ENCODE data around the gene NR1D1. TPM values are rescaled to one million over a fixed set of nuclear protein-coding genes. Genes with fewer than 3 reads are reported as not detected.

The NR1D1 gene
- total RNA-seq, 2 donors from 2014 or later: 17.1 to 19.5 TPM

DNA sequence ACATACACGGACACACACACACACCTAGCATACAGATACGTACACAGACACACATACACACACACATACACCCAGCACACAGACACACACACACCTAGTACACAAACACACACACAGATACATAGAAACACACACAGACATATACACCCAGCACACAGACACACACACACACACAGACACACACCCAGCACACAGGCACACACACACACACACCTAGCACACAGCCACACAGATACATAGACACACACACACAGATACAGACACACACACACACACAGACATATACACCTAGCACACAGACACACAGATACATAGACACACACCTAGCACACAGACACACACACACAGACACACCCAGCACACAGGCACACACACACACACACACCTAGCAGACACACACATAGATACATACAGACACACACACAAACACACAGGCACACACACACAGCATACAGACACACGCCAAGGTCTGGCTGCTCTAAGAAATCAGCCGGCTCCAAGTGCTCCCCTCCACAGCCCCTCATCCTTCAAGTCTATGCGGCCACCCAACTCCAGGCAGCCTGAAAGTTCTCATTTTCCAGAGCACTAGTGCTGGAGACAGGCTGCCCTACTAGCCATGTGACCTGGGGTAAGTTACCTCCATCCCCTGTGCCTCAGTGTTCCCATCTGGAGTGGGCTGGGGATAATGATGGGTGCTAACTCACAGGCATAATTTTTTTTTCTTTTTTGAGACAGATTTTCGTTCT lies 13.2 kb downstream of the NR1D1 start:
- DNase-seq (no peak), ATAC-seq (no peak)
- intact Hi-C loops (cut with DNase I): no loop called here

DNA sequence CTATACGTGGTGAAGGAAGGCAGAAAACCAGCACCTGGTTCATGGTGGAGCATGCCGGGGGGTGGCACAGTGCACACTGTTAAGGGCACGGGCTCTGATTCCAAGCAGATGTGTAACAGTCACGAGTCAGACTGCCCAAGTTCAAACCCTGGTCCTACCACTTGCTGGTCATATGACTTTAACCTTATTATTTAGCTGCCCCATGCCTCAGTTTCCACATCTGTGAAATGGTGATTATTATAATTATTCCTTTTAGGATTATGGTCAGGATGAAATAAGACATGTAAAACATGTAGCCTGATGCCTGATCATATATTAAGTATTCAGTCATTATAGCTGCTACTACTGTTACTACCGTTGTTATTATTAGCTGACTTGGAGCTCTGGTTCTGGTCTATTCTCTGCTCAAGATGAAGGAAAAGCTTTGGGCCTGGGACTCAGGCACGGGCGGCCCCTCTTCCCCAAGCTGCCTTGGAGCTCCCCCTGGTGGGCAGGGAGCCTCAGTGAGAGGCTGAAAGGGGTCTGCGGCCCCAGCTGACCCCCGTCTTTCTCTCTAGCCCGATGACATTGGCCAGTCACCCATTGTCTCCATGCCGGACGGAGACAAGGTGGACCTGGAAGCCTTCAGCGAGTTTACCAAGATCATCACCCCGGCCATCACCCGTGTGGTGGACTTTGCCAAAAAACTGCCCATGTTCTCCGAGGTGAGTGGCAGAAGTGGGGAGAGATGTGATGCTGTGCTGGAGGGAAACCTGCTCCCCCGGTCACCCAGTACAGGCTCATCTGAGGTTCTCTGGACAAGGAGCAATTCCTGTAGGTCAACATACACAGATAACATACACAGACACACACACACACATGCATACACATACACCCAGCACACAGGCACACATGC lies 14.0 kb downstream of the NR1D1 start:
- DNase-seq (peak; percentile 68), ATAC-seq (peak; percentile 28 to 60)
- intact Hi-C loops (cut with DNase I): no loop called here

DNA sequence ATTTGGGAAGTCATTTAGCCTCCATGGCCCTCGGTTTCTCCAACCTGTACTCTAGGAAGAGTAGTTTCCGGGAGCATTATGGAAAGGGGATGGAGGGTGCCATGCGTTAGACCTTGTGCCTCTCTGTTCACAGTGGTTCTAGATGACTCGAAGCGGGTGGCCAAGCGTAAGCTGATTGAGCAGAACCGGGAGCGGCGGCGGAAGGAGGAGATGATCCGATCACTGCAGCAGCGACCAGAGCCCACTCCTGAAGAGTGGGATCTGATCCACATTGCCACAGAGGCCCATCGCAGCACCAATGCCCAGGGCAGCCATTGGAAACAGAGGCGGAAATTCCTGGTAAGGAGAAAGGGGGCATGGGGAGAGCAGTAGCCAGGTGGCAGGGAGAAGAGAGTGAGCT lies 15.9 kb downstream of the NR1D1 start:
- no peak for ATAC-seq
- no peak for DNase-seq
- intact Hi-C loops (cut with DNase I): no loop called here

DNA sequence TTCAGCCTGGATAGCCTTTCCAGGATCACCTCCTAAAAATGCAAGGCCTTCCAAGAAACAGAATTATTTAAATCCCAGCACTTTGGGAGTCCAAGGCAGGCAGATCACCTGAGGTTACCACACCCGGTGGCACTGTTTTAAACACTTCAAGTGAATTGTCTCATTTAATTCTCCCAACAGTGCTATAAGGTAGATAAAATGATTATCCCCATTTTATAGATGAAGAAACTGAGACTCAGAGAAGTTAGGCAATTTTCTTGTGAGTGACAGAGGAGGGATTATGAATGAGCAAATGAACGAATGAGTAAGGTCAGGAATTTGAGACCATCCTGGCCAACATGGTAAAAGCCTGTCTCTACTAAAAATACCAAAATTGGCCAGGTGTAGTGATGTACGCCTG lies 20.8 kb downstream of the NR1D1 start:
- ATAC-seq (no peak), DNase-seq (no peak)
- intact Hi-C loops (cut with DNase I): no loop called here

DNA sequence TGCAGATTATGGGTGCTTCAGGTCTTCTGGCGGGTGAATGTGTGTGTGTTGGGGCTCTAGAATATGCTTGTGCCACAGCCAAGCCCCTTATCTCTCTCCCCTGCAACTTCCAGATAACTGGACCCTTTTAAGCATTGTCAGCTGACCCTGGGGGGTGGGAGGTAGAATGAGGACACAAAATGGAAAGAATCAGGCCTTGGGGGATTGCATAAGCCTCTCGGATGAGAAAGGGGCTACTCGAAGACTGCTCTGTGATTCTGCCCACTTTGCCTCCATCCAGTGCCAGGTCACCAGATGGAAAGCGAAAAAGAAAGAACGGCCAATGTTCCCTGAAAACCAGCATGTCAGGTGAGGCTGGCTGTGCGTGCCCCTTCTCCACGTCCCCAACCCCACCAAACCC lies 23.8 kb downstream of the NR1D1 start:
- no peak for ATAC-seq
- intact Hi-C loops (cut with DNase I): no loop called here
- DNase-seq: no peak

DNA sequence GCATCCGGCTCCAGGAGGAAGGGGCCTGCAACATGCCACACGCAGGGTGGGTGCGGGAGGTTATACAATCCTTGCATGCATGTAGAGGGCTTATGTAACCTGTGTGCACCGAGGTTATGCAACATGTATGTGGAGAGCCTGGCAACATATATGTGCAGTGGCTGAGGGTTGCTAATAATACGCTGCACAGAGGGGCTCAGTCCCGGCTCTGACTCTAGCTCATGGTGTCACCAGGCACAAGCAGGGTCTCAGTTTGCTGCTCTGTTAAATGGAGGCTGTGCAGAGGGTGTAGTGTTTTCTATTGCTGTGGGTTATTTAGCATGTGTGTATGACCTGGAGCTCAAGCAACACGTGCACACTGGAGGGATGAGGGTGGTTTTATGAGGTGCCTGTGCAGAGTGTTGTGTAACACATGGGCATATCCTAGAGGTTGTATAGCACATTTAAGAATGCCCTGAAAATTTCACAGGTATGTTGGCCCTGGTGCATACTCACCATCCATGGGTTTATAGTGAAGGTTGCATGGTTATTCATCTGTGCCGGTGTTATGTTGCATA lies 24.4 kb downstream of the NR1D1 start:
- intact Hi-C loops (cut with DNase I): no loop called here
- ATAC-seq (no peak), DNase-seq (no peak)

DNA sequence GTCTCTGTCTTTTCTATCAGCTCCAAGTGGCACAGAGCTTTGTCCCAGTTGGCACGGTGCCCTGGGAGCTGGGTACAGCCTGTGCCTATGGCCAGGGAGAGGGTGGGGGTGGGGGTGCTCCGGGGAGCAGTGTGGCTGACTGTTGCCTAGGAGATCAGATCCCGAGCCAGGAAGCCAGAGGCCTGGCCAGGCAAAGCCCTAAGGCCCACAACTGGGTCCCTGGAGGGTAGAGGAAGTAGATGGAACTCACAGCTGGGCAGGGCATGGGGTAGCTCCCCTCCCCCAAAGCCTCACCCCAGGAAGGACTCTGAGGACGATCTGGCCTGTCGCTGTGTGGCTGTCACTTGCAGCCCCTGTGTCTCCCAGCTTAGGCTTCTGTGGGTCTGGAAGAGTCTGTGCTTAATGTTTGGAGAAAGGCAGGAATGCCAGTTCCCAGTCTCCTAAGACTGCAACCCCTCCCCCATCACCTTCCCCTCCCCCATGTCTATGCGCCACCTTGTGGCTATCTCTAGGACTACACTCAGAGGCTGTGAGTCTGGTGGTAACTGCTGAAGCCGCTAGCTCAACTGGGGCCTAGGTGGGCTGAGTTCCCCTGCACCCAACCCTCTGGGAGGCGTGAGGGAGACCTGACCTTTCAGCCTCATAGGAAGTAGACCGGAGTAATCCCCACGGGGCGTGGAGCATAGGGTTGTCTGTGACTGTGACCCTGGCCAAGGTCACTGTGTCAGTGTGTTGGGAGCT lies 25.0 kb downstream of the NR1D1 start:
- peak; percentile 51 to 55 for ATAC-seq
- peak; percentile 83 for DNase-seq
- intact Hi-C loops (cut with DNase I): no loop called here

DNA sequence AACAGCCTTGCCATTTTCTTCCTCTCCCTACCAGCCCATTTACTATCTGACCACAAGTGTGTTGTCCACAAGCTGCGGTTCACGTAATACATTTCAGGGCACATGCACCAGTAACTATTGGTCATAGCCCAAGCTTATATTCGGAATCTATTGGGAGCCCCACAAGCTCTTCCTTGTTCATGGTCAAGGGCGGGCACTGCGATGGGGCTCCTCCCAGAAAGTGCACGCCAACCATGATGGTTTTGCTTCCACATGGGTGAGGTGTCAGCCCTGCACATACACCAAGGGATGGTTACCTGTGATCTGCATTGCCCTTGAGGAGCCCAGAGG lies 25.6 kb downstream of the NR1D1 start:
- ATAC-seq (peak; percentile 3 to 5), DNase-seq (no peak)
- intact Hi-C loops (cut with DNase I): no loop called here

DNA sequence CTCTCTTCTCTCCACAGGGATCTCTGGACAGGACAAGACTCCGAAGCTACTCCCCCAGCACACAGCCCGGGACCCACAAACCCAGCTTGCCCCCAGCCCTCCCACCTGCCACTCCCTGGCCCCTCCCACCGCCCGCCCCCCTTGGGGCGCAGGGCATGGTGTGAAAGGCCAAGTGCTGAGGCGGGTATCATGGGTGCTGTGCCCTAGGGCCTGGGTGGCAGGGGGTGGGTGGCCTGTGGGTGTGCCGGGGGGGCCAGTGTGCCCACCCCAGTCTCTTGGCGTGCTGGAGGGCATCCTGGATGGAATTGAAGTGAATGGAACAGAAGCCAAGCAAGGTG lies 26.2 kb downstream of the NR1D1 start:
- ATAC-seq (no peak), DNase-seq (no peak)
- intact Hi-C loops (cut with DNase I): no loop called here

DNA sequence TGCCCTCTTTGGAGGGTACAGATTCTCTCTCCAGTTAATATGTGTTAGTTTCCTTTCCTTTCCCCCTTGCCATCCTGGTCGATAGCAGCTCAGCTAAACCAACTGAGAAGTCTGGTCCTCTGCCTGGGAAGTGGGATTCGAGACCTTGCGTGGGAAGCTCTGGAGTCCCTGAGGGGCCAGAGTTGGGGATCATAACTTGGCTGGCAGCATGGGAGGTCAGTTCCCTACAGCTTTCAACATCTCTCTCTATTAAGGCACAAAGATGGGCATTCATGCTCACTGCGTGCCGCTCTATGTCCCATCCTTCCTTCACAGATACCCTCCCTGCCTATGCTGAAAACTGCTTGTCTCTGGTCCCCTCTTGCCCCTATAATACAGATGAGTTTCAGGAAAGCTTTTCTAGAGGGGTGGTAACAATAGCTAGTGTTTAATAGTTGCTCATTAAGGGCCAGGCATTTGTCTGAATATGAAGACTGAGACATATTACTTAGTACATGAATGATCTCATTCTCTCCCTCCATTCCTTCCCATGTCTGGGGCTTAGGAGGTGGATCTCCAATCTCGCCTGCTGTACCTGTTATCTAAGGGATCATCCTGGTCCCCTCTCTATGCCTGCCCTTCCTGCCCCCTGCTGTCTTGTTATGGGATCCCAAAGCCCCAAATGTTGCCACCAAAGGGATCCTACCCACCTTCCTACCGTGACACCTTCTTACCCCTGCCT lies 26.8 kb downstream of the NR1D1 start:
- ATAC-seq (no peak), DNase-seq (no peak)
- intact Hi-C loops (cut with DNase I): no loop called here

DNA sequence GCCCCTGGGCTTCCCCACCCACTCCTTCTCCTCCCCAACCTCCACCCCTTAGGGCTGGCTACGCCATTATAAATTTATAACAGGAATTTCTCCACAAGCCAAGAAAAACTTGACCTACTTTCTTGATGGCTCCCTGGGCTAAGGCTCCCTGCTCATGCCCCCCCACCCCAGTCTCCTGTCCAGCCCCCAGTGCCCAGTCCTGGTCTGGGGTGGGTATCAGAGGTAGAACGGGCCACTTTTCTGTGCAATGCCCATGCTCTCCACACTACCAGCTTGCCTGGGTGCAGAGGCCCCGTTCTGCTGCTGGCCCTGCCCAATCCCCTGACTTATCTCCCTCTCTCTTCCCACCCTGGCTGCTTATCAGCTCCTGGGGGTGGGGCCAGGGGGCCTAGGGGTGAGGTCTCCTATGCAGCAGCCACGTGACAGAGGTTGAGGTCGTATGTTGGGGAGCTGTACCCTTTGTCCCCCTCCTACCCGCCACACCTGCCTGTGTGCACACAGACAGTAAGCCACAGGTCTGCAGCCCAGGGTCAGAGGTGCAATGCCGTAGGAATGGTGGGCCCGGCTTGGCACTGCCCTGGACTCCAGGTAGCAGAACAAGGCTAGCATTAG lies 27.5 kb downstream of the NR1D1 start:
- DNase-seq (no peak), ATAC-seq (peak; percentile 3 to 15)

DNA sequence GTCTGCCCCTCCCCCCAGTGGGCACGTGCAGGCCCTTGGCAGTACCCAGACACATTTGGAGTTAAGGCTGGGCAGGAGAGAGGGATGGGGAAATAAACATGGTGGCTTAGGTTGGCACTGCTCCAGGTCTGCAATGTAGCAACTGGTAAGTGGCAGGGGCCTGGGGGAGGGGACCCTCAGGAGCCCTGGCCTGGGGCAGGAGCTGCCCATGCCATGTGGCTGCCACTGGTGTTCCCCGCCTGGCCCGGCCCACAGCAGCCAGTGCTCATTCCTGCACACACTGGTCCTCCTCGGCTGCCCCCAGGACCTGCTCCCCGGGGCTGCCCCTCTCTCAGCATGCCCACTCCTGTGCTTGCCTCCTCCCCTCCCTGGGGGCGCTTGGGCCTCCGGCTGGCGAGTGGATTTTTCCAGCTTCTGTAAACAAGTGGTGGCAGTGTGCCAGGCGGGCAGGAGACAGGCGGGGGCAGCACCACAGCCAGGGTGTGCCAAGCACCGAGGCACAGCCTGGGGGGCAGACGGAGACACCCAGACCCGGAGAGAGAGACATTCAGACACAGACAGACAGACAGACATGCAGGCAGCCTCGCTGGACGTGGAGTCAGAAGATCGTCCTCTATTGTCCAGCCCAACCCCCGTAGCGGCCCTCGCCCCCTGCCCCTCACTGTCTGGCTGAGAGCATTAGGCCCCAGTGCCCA lies 28.2 kb downstream of the NR1D1 start:
- peak; percentile 36 to 38 for ATAC-seq
- peak; percentile 77 for DNase-seq
- intact Hi-C loops (cut with DNase I): no loop called here

More for the DNA sequence above, 27.5 kb downstream of the NR1D1 start:
- intact Hi-C loops (cut with DNase I): no loop called here

DNA sequence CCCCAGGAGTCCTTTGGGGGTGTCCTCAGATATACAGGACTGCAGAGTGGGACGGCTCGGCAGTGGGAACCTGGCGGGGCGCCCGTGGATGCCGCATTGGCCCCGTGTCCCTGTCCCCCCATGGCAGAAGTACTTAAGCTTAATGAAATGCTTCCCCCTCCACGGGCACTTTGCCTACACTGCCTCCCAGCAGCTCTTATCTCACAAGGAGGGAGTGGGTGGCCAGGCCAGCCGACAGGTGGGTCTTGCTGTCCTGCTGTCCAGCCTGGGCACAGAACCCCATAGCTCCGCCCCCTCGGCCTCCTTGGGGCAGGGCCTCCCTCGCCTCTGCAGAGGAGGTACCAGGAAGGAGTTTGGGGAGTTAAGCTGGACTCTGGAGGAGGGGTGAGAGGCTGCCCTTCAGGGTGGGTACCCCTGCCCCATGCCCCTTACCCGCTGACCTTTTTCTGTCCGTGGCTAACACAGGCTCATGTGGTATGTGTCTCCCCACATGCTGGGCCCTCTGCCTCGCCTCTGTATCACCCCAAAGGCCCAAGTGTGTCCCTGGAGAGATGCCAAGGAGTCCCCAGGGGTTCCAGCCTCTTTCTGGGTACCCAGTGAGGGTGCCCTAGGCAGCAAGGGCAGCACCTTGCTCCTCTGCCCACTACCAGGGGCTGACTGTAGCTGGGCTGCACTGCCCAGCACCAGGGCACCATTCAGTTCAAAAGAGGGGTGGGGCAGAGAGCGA lies 28.9 kb downstream of the NR1D1 start:
- DNase-seq (peak; percentile 66), ATAC-seq (peak; percentile 9 to 21)
- intact Hi-C loops (cut with DNase I): no loop called here

DNA sequence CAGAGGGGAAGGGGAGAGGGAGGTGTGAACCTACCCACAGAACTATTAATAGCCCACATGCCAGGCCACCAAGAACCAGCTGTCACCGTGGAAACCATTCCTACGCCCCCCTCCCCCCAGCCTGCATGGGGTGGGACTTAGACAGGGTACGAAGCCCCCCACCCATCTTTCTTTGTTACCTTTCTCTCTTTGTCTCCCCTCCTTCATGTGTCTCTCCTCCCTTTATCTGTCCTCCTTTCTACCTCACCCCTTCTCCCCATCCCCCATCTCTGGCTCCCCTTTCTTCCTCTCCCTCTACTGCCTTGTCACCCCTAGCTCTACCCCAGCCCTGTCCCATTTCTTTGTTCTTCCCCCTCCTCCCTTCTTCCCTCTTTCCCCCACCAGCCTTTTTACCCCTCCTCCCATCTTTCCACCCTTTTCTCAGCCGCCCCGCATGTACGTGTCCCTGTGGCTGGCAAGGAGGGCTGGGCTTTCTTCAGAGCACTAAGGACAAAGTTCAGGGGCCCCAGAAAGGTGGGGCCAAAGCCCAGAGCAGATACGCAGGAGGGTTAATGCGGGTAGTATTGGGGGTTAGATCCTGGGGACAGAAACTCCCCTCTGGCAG lies 29.6 kb downstream of the NR1D1 start:
- ATAC-seq (no peak), DNase-seq (no peak)
- intact Hi-C loops (cut with DNase I): no loop called here

DNA sequence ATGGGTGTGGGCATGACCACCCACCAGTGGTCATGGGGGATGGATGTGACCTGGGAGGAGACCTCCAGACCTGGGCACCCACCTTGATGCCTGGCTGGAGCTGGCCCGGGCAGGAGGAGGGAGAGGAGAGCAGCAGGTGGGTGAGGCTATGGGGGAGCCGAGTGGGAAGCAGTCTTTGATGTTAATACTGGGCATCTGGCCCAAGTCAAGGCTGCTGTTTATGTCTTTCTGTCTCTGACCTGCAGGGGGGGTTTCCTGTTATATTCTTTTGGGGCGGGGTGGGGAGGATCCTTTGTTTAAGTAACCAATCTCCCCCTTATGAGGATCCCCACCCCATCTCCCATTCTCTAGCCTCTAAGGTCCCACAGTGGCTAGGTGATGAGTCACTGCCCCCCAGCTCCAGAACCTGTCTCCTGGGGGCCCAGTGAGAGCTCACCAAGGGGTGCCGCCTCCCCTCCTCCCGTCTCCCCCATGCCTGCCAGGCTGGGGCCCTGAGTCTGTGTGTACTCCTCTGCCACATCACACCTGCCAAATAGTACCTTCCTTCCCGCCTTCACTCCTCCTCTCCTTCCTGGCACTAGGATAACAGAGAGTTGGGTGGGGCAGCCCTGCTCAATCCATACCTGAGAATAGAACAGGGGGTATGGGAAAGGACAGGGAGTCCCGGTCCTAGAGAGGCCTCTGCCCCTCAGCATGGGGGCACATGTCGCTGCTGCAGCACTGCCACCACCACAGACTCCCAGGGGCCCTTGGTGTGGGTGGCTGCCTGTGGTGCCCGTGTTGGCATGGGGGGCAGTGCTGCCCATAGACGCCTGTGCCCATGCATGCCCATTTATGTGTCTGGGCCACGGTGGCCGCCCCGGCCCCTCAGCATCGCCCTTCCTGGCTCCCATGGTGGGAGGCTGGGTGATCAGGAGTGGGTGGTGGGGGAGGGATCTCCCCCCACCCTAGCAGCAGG lies 30.4 kb downstream of the NR1D1 start:
- ATAC-seq (peak in 1 of 2 donors; percentile 1), DNase-seq (no peak)
- intact Hi-C loops (cut with DNase I): loop anchor here in 1 of 2 donors (5.0 kb wide), 1 partner anchor 43 kb away; no protein-coding TSS in a partner anchor
